ENCODE results near the gene USP2.

The USP2 gene

DNA sequence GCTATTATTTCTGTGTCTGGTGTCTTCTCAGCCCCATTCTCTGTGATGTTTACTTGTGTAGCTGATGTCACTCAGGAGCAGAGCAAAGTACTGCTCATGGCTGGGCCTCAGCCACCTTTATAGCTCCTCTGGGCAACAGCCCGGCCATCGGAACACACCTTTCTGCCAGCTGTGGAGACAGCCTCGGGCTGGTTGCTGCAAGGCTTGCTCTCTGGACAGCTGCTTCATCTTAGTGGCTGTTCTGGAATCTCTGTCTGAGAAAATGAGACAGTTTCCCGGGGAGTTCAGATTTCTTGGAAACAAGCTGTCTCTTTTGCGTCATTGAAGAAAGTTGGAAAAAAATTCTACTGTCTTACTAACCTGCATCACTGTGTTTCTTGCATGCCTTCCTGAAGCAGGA is 21.5 kb upstream of the USP2 start:
- no peak for DNase-seq (ENCODE audit: low read depth, low spot score)

DNA sequence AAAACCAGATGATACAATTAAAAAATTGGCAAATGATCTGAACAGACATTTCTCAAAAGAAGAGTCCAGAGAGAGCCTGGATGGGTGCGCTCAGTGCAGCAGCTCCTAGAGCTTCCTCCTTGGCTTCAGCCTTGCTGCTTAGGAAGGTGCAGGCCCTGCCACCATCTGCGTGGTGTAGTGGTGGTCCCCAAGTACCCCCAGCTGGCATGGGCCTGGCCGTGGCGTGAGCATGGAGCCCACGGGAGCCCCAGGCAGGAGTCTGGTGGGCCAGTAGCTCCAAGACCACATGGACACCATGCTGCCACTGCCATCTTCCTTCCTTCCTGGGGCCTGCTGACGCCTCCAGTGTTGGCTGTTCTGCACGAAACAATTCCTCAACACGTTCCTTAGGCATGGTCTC is 21.0 kb upstream of the USP2 start:
- in situ Hi-C loops (cut with HindIII; ENCODE audit: low sequenced_read_pairs) = no loop called here
- DNase-seq (ENCODE audit: low read depth, low spot score) = no peak
- TF ChIP-seq, protein P1, sequence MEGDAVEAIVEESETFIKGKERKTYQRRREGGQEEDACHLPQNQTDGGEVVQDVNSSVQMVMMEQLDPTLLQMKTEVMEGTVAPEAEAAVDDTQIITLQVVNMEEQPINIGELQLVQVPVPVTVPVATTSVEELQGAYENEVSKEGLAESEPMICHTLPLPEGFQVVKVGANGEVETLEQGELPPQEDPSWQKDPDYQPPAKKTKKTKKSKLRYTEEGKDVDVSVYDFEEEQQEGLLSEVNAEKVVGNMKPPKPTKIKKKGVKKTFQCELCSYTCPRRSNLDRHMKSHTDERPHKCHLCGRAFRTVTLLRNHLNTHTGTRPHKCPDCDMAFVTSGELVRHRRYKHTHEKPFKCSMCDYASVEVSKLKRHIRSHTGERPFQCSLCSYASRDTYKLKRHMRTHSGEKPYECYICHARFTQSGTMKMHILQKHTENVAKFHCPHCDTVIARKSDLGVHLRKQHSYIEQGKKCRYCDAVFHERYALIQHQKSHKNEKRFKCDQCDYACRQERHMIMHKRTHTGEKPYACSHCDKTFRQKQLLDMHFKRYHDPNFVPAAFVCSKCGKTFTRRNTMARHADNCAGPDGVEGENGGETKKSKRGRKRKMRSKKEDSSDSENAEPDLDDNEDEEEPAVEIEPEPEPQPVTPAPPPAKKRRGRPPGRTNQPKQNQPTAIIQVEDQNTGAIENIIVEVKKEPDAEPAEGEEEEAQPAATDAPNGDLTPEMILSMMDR (IDR thresholded peaks at IDR 0.05; ENCODE audit: low read depth, low read length) = no peak
- no peak overlapping the region for H3K4me3 ChIP-seq (ENCODE audit: low read depth, low read length)

More for the DNA sequence above, 21.5 kb upstream of the USP2 start:
- in situ Hi-C loops (cut with HindIII; ENCODE audit: low sequenced_read_pairs) = no loop called here
- no peak overlapping the region for H3K4me3 ChIP-seq (ENCODE audit: low read depth, low read length)
- TF ChIP-seq, protein P1 (IDR thresholded peaks at IDR 0.05; ENCODE audit: low read depth, low read length) = no peak

DNA sequence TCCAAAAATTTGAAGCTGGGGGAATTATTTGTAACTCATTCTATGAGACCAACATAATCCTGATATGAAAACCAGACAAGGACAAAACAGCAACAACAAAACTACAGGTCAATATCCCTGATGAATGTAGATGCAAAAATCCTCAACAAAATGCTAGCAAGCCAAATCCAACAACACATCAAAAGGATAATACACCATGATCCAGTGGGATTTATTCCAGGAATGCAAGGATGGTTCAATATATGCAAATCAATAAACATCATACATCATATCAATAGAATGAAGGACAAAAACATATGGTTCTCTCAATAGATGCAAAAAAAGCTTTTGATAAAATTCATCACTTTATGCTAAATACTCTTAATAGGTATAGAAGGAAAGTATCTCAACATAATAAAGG is 19.4 kb upstream of the USP2 start:
- in situ Hi-C loops (cut with HindIII; ENCODE audit: low sequenced_read_pairs) = no loop called here
- DNase-seq (ENCODE audit: low read depth, low spot score) = no peak
- TF ChIP-seq, protein P1 (IDR thresholded peaks at IDR 0.05; ENCODE audit: low read depth, low read length) = no peak
- no peak overlapping the region for H3K4me3 ChIP-seq (ENCODE audit: low read depth, low read length)

DNA sequence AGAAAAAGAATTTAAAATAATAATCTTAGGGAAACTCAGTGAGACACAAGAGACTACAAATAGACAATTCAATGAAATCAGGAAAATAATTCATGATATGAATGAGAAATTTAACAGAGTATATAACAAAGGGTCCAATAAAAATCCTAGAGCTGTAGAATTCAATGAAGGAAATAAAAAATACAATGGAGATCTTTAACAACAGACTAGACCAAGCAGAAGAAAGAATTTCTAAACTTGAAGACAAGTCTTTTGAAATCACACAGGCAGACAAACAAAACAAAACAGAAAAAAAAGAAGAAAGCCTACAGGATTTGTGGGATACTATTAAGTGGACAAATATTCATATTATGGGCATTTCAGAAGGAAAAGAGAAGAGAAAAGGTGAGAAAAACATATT is 16.2 kb upstream of the USP2 start:
- TF ChIP-seq, protein P1 (IDR thresholded peaks at IDR 0.05; ENCODE audit: low read depth, low read length) = no peak
- DNase-seq (ENCODE audit: low read depth, low spot score) = no peak
- in situ Hi-C loops (cut with HindIII; ENCODE audit: low sequenced_read_pairs) = no loop called here
- H3K4me3 ChIP-seq (ENCODE audit: low read depth, low read length) = no peak overlapping the region

DNA sequence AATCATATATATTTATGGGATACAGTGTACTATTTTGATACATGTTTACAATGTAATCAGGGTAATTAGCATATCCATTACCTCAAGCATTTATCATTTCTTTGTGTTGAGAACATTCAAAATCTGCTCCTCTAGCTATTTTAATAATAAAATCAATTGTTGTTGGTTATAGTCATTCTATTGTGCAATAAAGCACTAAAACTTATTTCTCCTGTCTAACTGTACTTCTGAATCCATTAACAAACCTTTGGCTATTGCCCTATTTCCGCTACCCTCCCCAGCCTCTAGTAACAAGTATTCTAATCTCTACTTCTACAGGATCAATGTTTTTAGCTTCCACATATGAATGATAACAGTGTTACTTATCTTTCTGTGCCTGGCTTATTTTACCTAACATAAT is 15.3 kb upstream of the USP2 start:
- DNase-seq (ENCODE audit: low read depth, low spot score) = no peak
- TF ChIP-seq, protein P1 (IDR thresholded peaks at IDR 0.05; ENCODE audit: low read depth, low read length) = no peak
- H3K4me3 ChIP-seq (ENCODE audit: low read depth, low read length) = no peak overlapping the region
- in situ Hi-C loops (cut with HindIII; ENCODE audit: low sequenced_read_pairs) = no loop called here

DNA sequence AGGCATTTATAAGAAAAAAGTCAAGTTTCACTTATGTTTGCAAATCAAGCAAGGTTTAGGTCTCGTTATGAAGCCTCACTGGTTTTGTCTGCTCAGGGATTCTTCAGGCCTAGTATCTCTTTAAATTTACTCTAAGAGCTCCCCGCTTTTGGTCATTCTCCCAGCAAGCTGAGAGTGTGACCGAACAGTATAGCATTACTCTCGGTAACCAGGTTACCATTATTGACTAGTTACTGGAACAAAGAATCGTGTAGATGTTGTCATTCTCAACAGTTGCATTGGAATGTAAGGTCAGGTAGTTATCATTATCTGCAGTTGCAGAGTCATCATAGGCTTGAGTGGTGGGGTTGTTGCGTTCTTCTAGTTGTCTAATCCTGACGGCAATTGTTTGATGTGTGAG is 9.8 kb upstream of the USP2 start:
- no peak overlapping the region for H3K4me3 ChIP-seq (ENCODE audit: low read depth, low read length)
- DNase-seq (ENCODE audit: low read depth, low spot score) = no peak
- TF ChIP-seq, protein P1 (IDR thresholded peaks at IDR 0.05; ENCODE audit: low read depth, low read length) = no peak
- in situ Hi-C loops (cut with HindIII; ENCODE audit: low sequenced_read_pairs) = no loop called here

Measured in astrocyte of the spinal cord (primary cell).